Inflammatory macrophage treated with lipopolysaccharide for 4 hours (primary cell): ENCODE data around the gene PRKCD.

Experiments used
- DNase-seq: peaks from one replicate; pipeline ENCODE4 v3.0.0-alpha.2; 2020

PRKCD gene

DNA sequence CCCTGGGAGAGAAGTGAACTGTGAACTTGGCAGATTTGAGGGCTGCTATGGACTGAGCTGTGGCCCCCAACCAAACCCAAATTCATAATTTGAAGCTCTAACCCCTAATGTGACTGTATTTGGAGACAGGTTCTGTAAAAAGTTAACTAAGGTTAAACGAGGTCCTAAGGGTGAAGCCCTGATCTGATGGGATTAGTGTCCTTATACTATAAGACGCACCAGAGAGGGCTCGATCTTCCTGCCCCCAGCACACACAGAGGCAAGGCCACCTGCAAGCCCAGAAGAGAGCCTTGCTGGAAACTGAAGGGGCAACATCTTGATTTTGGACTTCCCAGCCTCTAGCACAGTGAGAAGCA is 60.8 kb downstream of the PRKCD start:
- DNase-seq = no peak

DNA sequence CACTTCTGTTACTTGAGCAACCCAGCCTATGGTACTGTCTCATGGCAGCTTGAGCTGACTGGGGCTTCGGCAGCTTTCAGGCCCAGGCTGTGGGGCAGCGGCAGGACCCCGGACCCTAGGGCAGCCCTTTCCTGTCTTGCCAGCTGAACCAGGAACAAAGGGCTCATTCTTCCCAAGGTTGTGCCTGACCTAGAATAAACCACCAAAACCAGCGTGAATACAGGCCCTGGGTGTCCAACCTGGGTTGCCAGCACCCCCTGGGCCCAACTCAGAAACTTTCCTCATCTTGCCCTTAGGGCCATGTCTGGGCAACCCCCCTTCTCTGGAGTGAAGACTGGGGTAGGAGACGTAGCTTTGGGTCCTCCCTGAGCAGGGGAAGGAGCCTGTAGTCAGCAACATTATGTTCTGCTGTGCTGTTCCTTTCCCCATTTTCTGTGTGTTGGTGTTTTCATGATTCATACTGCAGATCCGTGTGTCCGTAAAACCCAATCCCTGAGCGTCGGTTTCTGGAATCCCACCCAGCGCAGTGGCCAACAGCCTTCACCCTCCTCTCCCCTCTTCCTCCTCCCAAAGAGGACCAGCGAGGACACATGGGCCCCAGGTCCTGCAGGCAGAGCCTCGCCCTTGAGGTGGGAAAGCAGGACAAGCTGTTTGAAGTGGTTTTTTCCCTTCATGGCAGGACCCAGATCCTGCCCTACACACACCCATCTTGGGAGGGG is 61.3 kb downstream of the PRKCD start:
- no peak for DNase-seq

DNA sequence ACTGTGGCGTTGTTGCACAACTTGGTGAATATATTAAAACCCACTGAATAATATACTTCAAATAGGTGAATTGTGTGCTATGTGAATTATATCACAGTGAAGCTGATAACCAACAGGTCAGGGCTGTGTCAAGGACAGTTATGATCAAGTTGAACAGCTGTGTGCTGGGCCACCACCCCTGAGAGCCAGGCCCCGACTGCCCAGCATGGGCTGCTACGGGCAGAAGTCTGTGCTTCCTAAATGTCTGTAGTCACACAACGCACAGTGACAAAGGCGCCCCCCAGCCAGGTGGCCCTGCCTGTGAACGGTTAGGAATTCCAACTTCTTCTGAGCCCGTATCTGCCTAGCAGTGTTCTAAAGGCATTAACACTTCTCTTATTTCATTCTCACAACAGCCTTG is 62.0 kb downstream of the PRKCD start:
- no peak for DNase-seq

DNA sequence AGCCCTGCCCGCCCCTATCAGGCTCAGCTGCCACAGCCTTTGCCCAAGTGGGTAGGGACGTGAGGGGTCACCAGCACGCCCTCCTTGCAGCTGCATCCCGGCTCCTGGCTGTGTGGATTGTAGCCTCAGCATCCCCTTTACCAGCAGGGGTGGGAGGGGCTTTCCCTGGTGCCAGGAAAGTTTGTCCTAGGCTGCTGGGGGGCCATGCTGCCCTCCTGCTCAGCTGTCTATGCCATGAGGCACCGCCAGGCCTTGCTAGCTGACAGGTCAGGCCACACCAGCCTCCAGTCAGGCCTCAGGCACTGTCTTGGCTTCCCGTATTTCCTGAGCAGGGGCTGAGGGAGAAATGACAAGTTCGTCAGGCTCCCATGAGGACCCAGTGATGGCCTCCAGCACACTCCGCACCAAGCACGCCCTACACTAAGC is 62.5 kb downstream of the PRKCD start:
- DNase-seq = no peak

DNA sequence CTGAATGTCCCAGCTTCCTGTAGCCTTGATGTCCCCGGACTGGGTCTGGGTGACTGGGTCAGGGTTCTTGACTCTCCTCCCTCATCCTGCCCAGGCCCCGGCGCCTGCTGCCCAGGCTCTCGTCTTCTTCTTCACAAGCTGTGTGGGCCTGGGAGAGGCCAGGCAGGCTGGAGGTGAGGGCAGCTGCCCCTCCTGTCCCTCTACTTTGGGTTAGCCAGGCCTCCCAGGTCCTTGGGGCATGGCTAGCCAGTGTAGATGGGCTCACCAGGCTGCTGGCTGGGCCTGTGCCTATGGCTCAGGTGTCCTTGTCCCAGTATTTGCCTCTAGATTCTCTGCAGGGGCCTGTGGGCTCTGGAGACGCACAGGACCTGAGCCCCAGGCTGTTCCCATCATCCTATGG is 63.0 kb downstream of the PRKCD start:
- DNase-seq = no peak

DNA sequence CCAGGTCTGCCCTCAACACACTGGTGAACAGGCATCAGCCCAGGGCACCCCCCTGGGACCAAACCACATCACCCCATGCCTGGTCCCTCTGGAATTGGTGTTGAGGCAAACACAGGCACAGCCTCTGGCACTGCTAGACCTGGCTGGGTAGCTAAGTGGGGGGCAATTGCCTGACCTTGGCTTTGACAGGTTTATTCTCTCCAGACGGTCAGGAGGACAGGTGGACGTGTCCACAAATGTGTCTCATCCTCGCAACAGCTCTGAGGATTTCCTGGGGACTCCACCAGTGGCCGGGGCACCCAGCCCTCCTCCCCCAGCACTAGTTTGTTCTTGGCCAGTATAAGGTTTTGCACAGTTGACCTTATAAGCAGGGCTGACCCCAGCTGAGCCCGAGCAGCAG is 63.5 kb downstream of the PRKCD start:
- DNase-seq = no peak

DNA sequence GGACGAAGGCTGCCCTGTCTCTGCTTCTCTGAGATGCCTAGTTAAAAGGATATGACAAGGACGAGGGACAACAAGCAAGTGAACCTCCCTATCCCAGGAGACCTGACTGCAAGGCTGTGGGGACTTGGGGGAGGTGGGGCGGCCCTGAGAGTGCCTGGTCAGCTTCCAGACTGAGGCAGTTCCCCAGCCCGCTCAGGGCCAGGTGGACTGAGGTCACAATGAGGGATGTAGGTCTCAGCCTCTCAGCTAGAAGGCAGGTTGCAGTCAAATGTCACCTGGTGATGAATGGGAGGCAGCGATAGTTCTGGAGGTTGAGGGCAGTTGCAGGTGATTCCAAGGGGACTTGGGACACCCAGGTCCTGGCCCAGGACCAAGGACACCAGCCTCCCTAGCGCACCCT is 64.2 kb downstream of the PRKCD start:
- no peak for DNase-seq

DNA sequence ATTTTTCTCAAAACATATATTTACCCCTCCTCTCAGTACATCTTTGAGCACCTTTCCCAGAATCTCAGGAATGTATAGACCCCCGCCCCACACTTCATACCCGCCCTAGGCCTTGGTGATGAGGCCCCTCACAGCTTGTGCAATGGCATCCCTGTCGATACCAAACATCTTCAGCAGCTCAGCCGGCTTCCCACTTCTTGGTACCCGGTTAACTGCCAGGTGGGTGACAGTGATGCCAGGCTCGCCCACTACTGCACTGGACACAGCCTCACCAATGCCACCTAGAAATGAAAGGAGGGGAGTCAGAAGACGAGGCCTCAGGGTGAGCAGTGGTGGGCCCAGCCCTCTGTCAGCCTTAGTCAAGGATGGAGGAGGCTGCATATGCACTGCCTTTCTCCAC is 64.6 kb downstream of the PRKCD start:
- no peak for DNase-seq

DNA sequence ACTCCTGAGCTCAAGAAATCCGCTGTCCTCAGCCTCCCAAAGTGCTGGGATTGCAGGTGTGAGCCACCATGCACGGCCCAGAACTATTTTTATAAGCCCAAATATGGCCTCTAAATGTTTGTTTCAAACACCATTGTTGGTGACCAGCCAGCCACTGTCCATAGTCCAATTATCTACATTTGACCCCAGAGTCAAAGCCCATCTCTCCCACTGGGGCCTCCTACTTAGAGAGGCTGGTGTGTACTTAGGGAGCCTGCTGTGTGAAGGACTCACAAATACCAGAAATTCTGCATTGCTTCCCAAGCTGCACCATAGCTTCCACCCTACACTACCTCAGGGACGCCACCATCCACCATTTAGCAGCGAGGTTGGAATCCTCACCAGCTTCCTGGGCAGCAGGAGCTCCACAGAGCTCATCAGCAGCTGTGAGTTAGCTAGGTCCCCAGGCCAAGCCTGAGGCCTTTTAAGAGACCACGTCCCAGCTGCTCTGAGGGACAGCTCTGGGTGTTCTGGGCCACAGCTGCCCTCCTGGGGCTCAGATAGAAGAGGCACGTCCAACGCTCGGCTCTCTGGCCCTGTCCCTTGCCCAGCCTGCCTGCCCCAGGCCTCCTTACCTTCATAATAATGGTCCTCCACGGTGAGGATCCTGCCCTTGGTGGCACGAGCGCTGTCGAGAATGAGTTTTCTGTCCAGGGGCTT is 65.3 kb downstream of the PRKCD start:
- DNase-seq = no peak

DNA sequence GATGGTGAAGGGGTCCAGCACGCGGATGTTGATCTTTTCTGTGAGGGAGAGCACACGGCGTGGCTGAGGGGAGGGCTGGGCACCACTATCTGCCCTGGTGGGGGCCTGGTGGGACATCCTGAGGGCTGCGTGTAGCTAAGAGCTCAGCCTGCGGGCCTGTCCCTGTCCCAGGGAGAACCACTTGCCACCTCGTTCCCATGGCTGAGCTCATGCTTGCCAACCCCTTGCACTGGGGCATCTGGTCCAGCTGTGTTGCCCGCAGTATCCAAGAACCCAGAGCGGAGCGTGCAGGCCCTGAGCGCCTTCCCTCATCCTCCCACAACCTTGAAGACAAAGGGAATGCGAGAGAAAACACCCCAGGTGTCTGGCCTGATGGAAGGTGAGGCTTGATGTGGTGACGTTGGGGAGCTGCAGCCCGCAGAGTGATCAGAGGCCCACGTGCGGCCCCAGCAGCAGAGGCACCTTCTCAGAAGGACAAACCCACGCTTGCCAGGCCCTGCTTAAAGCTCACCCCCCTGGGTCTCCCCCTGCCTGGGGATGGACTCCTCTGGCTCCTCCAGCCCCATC is 65.9 kb downstream of the PRKCD start:
- DNase-seq = no peak

DNA sequence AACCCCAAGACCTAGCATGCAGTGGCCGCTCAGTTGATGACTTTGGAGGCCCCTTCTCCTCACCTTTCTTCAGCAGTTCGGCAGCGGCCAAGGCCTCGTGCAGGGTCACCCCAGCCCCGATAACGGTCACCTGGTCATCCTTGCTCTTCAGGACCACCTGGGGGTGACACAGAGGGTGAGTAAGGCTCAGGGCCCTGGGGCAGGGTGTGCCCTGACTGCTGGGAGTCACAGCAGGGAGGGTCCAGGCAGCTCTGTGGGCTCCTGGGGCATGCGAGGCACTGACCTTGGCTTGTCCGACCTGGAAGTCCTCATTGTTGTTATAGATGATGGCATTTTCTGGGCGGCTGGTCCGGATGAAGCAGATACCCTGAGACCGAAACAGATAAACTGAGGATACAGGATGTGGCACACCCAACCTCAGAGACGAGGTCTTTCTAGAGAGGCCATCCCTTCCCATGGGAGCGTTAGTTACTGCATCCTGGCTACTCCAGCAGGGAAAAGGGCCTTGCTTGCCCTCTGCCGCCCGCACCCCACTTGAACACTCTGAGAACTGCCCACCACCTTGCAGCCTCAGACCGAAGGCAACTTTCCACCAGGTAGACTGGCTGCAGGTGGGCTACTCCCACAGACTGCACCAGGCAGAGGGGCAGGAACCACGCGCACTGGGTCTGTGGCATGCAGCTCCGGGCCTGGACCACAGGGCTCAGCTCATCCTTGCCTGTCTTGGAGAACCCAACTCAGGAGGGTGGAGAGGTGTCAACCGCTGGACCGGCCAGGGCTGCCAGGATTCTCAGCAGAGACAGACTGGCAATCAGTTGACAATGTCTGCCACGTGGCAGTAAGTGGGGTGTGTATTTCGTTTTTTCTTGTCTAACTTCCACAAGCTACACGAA is 67.2 kb downstream of the PRKCD start:
- no peak for DNase-seq

DNA sequence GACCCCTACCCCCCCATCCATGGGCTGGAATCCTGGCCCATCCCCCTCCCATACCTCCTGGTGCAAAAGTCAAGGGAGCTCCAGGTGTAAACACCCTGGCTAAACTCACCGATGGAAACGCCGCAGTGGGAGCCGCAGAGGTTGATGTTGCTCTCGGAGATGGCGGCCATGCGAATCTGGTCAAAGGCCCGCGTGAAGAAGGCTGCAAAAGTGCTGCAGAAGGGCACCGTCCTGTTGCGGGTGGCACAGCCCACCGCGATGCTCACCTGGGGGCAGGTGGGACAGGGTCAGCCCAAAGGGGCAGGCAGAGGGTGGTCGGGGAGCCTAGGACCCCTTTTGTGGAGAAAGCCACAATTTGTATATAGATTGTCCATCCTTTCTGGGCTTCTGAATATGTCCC is 68.2 kb downstream of the PRKCD start:
- DNase-seq = no peak

DNA sequence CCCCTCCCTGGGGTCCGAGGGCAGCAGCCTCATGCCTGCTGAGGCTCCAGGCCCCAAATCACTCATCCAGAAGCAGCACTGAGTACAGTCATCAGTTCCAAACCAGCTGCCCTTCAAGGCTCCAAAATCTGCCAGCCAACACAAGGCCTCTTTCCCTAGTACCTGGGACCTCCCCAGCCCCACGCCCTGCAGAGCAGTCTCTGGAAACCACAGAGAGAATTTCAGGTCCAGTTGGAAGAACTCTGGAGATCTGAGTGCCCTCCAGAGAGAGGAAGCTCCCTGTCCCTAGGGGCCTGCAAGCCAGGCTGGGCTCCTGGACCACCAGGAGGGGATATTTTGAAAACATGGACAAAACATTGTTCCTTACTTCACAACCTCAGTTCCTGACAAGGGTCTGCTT is 68.6 kb downstream of the PRKCD start:
- no peak for DNase-seq

DNA sequence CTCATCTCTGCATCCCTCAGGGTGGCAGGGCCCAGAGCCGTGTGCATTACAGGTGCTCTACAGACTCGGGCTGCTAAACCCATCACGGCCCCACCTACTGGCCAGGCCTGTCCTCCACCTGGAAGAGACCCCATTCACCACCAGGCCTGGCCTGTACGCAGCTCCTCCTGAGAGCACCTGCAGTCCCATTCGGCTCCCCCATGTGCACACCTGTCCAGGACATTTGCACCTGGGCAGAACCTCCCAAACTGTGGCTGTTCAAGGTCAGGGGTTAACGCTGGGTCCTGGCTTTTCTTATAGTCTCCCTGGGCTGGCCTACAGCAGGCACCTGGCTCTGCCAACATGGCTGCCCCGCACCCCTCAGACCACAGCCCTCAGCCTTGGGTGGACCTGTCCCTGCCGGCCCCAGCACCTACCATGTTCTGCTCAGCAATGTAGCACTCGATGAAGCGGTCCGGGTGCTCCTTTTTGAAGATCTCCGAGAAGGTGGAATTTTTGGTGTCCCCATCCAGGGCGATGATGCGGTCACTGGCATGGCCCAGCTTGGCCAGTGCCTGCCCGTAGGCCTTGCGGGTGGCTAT is 69.1 kb downstream of the PRKCD start:
- DNase-seq = no peak

DNA sequence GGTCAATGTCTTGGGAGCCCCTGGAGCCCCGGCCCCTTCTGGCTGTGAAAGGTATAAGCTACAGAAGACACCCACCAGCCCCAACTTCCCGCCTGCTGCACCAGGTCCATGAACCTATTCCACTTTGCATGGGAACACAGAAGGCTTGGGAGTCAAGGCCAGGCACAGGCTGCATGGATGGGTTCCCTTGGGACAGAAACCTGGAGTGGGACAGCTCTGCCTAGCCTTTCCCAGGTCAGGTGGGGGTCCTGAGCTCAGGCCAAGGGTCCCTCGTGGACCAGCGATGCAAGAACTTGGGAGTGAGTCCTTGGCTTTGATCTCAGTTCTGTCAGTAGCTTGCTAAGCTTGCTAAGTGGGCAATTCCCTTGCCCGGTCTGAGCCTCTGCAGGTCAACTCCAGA is 69.8 kb downstream of the PRKCD start:
- no peak for DNase-seq

DNA sequence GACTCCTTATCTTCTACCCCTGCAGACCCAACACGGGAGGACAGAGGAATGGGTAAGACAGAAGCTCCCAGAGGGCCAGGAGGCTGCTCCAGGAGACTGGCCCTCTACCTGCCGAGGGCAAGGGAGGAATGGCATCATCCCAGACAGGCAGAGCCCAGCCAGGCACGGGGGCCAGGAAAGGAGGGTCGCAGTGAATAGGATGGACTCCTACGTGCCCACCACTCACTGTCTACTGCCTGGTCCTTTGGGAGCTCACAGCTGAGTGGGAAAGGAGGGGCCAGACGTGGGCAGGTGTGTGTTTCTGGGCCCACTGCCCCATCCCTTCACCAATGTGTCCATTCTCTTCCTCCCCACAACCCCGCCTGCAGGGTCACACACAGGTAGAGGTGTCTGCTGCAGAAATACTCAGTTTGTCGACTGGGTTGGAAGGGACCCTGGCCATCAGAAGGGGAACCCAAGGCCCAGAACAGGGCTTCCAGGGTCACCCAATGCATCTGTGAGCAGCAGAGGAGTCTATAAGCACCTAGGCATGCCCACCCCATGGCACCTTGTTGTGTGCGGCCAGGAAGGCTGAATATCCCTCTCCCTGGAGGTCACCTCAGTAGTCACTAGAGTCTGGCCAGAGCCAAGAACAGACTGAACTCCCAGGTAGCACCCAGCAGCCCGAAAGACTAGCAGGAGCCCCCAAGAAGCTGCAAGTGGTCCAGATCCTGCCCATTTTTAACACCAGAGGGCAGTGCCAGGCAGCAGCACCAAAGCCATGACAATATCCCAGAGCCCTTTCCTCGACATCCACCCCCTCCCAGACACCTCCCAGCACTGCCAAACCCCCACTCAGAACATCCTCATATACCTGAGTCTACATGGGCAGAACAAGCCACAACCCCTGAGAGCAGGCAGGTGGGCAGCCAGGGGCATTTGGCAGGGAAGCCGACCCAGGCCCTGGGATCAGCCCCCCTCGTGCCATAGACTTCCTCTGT is 70.8 kb downstream of the PRKCD start:
- no peak for DNase-seq

DNA sequence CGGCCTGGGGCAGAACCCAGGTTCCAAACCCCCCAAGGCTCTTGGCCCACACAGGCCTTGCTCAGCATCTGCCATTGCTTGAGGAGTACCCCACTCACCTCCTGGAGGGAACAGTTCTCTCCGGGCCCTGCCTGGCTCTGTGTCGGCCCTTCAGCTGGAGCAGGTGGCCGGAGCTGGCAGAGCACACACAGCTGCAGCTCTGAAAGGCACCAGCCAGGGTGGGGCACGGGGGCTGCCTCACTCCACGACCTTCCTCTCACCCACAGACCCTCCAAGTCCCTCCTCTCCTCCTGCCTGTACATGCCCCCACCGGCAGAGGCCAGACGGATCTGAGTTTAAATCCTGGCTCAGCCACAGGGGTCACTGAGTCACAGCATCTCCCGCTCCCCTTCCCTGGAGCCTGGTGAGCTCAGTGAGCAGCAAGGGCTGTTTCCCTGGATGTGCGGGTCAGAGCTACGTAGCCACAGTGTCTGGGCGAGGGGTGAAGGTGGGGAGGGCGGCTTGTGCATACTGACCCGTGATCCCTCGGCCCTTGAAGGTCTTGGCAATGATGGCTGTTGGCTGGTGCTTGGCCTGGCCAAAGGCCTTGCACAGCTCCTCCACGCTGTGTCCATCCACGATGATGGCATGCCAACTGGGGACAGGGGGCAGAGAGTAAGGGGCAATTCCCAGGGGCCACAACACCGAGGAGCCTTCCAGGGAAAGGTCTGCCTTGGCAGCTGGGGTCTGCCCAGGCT is 71.8 kb downstream of the PRKCD start:
- DNase-seq = no peak

DNA sequence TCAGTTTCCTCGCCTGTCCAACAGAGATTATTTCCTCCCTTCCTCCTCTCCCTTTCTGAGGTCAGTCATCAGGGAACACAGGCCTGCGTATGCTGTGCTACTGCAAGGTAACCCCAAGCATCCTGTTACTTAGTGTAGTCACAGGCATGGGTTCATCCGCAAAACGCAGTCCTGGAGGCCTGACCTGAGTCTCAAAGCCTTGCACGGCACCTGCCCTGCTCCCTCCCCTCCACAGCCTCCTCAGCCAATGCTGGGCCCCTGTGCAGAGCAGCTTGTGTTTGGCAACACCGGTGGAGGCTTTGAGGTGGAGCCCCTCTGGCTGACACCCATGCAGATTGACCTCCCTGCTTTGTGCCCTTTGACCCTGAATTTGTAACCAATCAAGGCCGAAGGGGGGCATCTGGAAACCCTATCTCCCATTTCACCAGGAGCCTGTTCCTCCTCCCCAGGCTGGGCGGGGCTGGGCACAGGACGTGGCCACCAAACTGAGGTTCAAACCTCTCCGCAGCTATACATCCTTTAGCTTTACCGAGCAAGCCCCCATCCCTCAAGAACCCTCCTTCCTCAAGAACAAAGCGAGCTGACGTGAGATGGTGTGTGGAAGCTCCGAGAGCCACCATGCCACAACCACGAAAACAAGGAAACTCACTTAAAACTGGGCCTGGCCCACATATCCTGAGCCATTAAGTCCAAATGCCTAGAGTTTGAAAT is 73.3 kb downstream of the PRKCD start:
- DNase-seq = no peak

DNA sequence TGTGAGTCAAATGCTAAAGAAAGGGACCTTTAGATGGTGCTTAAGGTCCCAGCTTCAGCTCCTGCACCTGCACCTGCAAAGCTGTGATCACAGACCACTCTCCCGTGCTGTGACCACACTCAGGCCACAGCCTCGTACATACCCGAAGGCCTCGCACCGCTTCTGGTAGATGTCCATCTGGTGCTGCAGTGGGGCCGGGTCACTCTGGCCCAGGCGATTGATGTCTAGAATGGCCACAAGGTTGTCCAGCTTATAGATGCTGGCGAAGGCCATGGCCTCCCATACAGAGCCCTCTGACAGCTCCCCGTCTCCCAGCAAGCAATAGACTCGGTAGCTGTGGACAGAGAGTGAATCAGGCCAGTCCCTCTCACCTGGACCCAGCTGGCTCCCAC is 73.8 kb downstream of the PRKCD start:
- DNase-seq = no peak

DNA sequence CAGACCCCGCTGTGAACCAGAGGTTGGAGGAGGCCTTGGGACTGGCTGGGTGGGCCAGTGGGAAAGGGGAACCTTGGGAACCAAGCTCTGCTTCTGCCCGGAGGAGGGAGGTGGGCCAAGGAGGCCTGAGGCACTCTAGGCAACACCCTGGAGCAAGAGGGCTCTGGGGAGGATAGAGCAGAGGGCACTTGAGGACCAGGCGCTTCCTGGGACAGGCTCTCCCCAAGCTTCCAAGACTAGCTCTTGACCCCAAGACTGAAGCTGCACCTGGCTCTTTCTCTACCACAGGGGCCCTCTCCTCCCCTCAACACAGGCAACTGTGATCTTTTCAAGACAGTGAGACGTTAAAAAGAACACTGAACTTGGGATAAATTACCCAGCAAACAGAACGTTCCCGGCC is 74.5 kb downstream of the PRKCD start:
- DNase-seq = no peak
